ENCODE measurements around the gene CALHM5.
A peak's percentile ranks its signal among the peaks of the same experiment; 100 is the strongest.

Gene CALHM5

DNA sequence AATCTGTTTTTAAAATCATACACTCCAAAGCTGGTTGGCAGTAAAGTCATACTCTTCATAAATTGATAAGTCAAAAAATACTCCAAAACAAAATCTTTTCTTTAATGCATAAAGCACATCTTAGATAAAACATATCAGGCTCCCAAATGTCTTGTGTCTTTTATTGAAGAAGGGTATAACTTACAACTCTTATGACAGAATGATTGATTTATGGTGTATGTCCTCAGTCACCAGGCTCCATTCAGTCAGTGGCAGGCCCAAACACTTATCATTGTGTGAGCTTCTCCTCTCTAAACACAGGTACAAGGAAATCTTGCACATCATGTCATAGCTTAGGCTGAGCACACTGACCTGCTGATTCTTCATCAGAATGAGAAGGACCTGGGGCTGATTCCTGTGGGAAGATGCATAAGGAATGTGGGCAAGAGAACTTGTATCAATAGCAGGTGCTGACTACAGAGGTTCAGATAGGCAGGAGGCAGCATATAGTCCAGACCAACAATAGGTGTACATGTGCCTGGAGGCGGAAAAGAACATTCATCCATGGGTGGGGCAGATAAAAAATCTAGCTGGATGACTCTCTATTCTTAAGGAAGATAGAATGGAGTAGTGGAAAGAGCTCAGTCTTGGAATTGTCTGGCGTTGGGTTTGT lies 1.9 kb downstream of the CALHM5 start:
- TF ChIP-seq EZH2 (optimal IDR thresholded peaks at IDR 0.05; ENCODE audit: low read depth, low read length) (no peak), EZH2phosphoT487 (IDR thresholded peaks at IDR 0.05; ENCODE audit: low read length) (no peak)
- TF ChIP-seq, protein P1, sequence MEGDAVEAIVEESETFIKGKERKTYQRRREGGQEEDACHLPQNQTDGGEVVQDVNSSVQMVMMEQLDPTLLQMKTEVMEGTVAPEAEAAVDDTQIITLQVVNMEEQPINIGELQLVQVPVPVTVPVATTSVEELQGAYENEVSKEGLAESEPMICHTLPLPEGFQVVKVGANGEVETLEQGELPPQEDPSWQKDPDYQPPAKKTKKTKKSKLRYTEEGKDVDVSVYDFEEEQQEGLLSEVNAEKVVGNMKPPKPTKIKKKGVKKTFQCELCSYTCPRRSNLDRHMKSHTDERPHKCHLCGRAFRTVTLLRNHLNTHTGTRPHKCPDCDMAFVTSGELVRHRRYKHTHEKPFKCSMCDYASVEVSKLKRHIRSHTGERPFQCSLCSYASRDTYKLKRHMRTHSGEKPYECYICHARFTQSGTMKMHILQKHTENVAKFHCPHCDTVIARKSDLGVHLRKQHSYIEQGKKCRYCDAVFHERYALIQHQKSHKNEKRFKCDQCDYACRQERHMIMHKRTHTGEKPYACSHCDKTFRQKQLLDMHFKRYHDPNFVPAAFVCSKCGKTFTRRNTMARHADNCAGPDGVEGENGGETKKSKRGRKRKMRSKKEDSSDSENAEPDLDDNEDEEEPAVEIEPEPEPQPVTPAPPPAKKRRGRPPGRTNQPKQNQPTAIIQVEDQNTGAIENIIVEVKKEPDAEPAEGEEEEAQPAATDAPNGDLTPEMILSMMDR (IDR thresholded peaks at IDR 0.05; ENCODE audit: low read length) = no peak

DNA sequence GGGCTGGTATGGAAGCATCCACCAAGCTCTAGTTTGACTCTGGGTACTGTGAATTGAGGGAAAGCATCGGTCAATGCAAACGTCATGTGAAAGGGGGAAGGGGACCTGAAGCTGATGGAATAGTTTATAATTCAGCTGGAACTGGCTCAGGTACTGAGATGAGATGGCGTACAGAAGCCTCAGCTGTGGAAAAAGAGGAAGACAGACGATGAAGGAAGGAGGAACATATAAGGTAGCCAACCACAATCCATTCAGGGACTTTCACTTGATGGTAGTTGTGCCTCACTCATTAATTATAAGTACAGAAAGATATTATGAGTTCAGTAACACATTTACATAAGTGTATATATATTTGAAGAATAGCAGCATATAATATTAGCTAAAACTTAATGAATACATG lies 2.7 kb downstream of the CALHM5 start:
- Histone ChIP-seq H3K4me2 (ENCODE audit: low read depth, low read length) (no peak overlapping the region), H3K9me3 (replicated peaks; ENCODE audit: insufficient read depth, low read length) (no peaks in the 10 kb centered on the region), H3K9me2 (replicated peaks; ENCODE audit: insufficient read depth, low read length) (no peaks in the 10 kb centered on the region), H2AFZ (ENCODE audit: low read length) (no peak overlapping the region), H3K27ac (ENCODE audit: low read length) (no peak overlapping the region), H3K4me1 (ENCODE audit: low read length) (peaks cover 21% of the 10 kb centered on the region), H3K4me3 (ENCODE audit: low read length) (no peak overlapping the region), H3K36me3 (replicated peaks; ENCODE audit: insufficient read depth, low read length) (no peaks in the 10 kb centered on the region), H3K79me2 (ENCODE audit: low read length) (no peaks in the 10 kb centered on the region), H3K27me3 (replicated peaks; ENCODE audit: insufficient read depth, low read length) (no peaks in the 10 kb centered on the region), H3F3A (ENCODE audit: insufficient read depth, low read length) (peaks cover 18% of the 10 kb centered on the region), H3K9ac (ENCODE audit: low read length) (no peak overlapping the region), H4K20me1 (ENCODE audit: insufficient read depth, low read length) (no peaks in the 10 kb centered on the region)
- TF ChIP-seq, protein P1 (IDR thresholded peaks at IDR 0.05; ENCODE audit: low read length) = no peak
- no peak for TF ChIP-seq EZH2 (optimal IDR thresholded peaks at IDR 0.05; ENCODE audit: low read depth, low read length)
- no peak for TF ChIP-seq EZH2phosphoT487 (IDR thresholded peaks at IDR 0.05; ENCODE audit: low read length)
- no peak for DNase-seq

More for the DNA sequence above, 1.9 kb downstream of the CALHM5 start:
- Histone ChIP-seq H3K27ac (ENCODE audit: low read length) (no peak overlapping the region), H3K9ac (ENCODE audit: low read length) (no peak overlapping the region; the same call in 1 of the 2 replicates), H3K36me3 (replicated peaks; ENCODE audit: insufficient read depth, low read length) (no peaks in the 10 kb centered on the region), H3K4me3 (ENCODE audit: low read length) (peak overlapping the region; percentile 66; the same call in 1 of the 2 replicates), H3K9me2 (replicated peaks; ENCODE audit: insufficient read depth, low read length) (no peaks in the 10 kb centered on the region), H3K79me2 (ENCODE audit: low read length) (no peaks in the 10 kb centered on the region), H3K4me1 (ENCODE audit: low read length) (peaks cover 21% of the 10 kb centered on the region), H3K4me2 (ENCODE audit: low read depth, low read length) (peak overlapping the region; percentile 88), H3F3A (ENCODE audit: insufficient read depth, low read length) (peaks cover 18% of the 10 kb centered on the region), H3K27me3 (replicated peaks; ENCODE audit: insufficient read depth, low read length) (no peaks in the 10 kb centered on the region), H3K9me3 (replicated peaks; ENCODE audit: insufficient read depth, low read length) (no peaks in the 10 kb centered on the region), H4K20me1 (ENCODE audit: insufficient read depth, low read length) (no peaks in the 10 kb centered on the region), H2AFZ (ENCODE audit: low read length) (no peak overlapping the region)
- no peak for DNase-seq

DNA sequence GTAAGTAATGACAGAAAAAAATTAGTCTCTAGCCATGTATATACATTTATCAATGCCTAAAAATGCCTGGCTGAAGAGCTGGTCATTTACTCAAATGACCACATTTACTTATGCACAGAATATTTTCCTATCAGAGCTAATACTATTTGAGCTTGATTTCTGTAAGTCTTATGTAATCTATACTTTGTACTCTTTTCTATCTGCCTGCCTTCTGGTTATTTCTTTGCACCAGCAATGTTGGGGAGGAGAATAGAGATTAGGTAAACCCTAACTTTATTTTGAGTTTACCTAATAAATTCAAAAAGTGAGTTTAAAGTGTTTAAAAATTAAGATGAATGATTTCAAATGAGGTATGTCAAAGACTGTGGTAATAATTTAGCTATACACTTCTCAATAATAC lies 3.7 kb downstream of the CALHM5 start:
- no peaks in the 10 kb centered on the region for H3K79me2 ChIP-seq (ENCODE audit: low read length)
- H3K4me3 ChIP-seq (ENCODE audit: low read length) = no peak overlapping the region
- peaks cover 21% of the 10 kb centered on the region for H3K4me1 ChIP-seq (ENCODE audit: low read length)
- no peak overlapping the region for H2AFZ ChIP-seq (ENCODE audit: low read length)
- no peaks in the 10 kb centered on the region for H4K20me1 ChIP-seq (ENCODE audit: insufficient read depth, low read length)
- H3K27ac ChIP-seq (ENCODE audit: low read length) = no peak overlapping the region
- no peaks in the 10 kb centered on the region for H3K9me2 ChIP-seq (replicated peaks; ENCODE audit: insufficient read depth, low read length)
- H3K9me3 ChIP-seq (replicated peaks; ENCODE audit: insufficient read depth, low read length) = no peaks in the 10 kb centered on the region
- DNase-seq = no peak
- no peaks in the 10 kb centered on the region for H3K27me3 ChIP-seq (replicated peaks; ENCODE audit: insufficient read depth, low read length)
- no peak overlapping the region for H3K9ac ChIP-seq (ENCODE audit: low read length)
- H3F3A ChIP-seq (ENCODE audit: insufficient read depth, low read length) = peaks cover 18% of the 10 kb centered on the region
- H3K36me3 ChIP-seq (replicated peaks; ENCODE audit: insufficient read depth, low read length) = no peaks in the 10 kb centered on the region
- TF ChIP-seq, protein P1 (IDR thresholded peaks at IDR 0.05; ENCODE audit: low read length) = no peak
- TF ChIP-seq EZH2 (optimal IDR thresholded peaks at IDR 0.05; ENCODE audit: low read depth, low read length) (no peak), EZH2phosphoT487 (IDR thresholded peaks at IDR 0.05; ENCODE audit: low read length) (no peak)
- no peak overlapping the region for H3K4me2 ChIP-seq (ENCODE audit: low read depth, low read length)
